ENCODE measurements around the gene KLK5.

Gene KLK5

GRCh38 chr19:50962245-50962644 lies 9.4 kb upstream of the KLK5 start:
- no peaks in the 10 kb centered on the region for H3K9me2 ChIP-seq (replicated peaks; ENCODE audit: low read depth, low read length)
- H3K4me2 ChIP-seq (ENCODE audit: low read depth, low read length, poor library complexity, severe bottlenecking) = no peak overlapping the region
- no peak overlapping the region for H2AFZ ChIP-seq (ENCODE audit: low read length)
- TF ChIP-seq CTCF (conservative IDR thresholded peaks at IDR 0.05; ENCODE audit: low read length) (no peak), EZH2phosphoT487 (IDR thresholded peaks at IDR 0.05; ENCODE audit: borderline replicate concordance) (no peak)
- no peaks in the 10 kb centered on the region for H3K27me3 ChIP-seq (ENCODE audit: insufficient read depth, low read length, poor library complexity, severe bottlenecking)
- no peaks in the 10 kb centered on the region for H4K20me1 ChIP-seq (ENCODE audit: insufficient read depth, low read length, poor library complexity, severe bottlenecking)
- no peak overlapping the region for H3K9ac ChIP-seq (ENCODE audit: low read depth, low read length, poor library complexity, severe bottlenecking)
- H3F3A ChIP-seq (ENCODE audit: low read depth) = no peaks in the 10 kb centered on the region
- no peaks in the 10 kb centered on the region; the same call in 1 of the 2 replicates for H3K9me3 ChIP-seq (ENCODE audit: insufficient read depth, low read depth, low read length)
- H3K4me3 ChIP-seq (ENCODE audit: low read length, poor library complexity, severe bottlenecking) = no peak overlapping the region
- no peaks in the 10 kb centered on the region for H3K79me2 ChIP-seq (ENCODE audit: insufficient read depth, low read length)
- no peaks in the 10 kb centered on the region for H3K4me1 ChIP-seq (ENCODE audit: insufficient read depth, low read length, poor library complexity, severe bottlenecking)
- no peaks in the 10 kb centered on the region for H3K36me3 ChIP-seq (ENCODE audit: insufficient read depth, low read length)

GRCh38 chr19:50959731-50960500 lies 7.1 kb upstream of the KLK5 start:
- no peaks in the 10 kb centered on the region for H3K27me3 ChIP-seq (ENCODE audit: insufficient read depth, low read length, poor library complexity, severe bottlenecking)
- H3K9me2 ChIP-seq (replicated peaks; ENCODE audit: low read depth, low read length) = no peaks in the 10 kb centered on the region
- no peaks in the 10 kb centered on the region for H4K20me1 ChIP-seq (ENCODE audit: insufficient read depth, low read length, poor library complexity, severe bottlenecking)
- H3K4me3 ChIP-seq (ENCODE audit: low read length, poor library complexity, severe bottlenecking) = no peak overlapping the region
- H3F3A ChIP-seq (ENCODE audit: low read depth) = no peaks in the 10 kb centered on the region
- TF ChIP-seq EZH2phosphoT487 (IDR thresholded peaks at IDR 0.05; ENCODE audit: borderline replicate concordance) (no peak), CTCF (conservative IDR thresholded peaks at IDR 0.05; ENCODE audit: low read length) (no peak)
- H3K36me3 ChIP-seq (ENCODE audit: insufficient read depth, low read length) = no peaks in the 10 kb centered on the region
- H3K4me2 ChIP-seq (ENCODE audit: low read depth, low read length, poor library complexity, severe bottlenecking) = no peak overlapping the region
- no peaks in the 10 kb centered on the region; the same call in 1 of the 2 replicates for H3K9me3 ChIP-seq (ENCODE audit: insufficient read depth, low read depth, low read length)
- H3K79me2 ChIP-seq (ENCODE audit: insufficient read depth, low read length) = no peaks in the 10 kb centered on the region
- H3K9ac ChIP-seq (ENCODE audit: low read depth, low read length, poor library complexity, severe bottlenecking) = no peak overlapping the region
- no peaks in the 10 kb centered on the region for H3K4me1 ChIP-seq (ENCODE audit: insufficient read depth, low read length, poor library complexity, severe bottlenecking)
- no peak overlapping the region for H2AFZ ChIP-seq (ENCODE audit: low read length)

GRCh38 chr19:50957587-50957986 lies 4.7 kb upstream of the KLK5 start:
- H3K4me2 ChIP-seq (ENCODE audit: low read depth, low read length, poor library complexity, severe bottlenecking) = no peak overlapping the region
- TF ChIP-seq CTCF (conservative IDR thresholded peaks at IDR 0.05; ENCODE audit: low read length) (no peak), EZH2phosphoT487 (IDR thresholded peaks at IDR 0.05; ENCODE audit: borderline replicate concordance) (no peak)
- H3K4me3 ChIP-seq (ENCODE audit: low read length, poor library complexity, severe bottlenecking) = no peak overlapping the region
- no peaks in the 10 kb centered on the region; the same call in 1 of the 2 replicates for H3K9me3 ChIP-seq (ENCODE audit: insufficient read depth, low read depth, low read length)
- no peaks in the 10 kb centered on the region for H4K20me1 ChIP-seq (ENCODE audit: insufficient read depth, low read length, poor library complexity, severe bottlenecking)
- no peak overlapping the region for H3K9ac ChIP-seq (ENCODE audit: low read depth, low read length, poor library complexity, severe bottlenecking)
- H3K79me2 ChIP-seq (ENCODE audit: insufficient read depth, low read length) = no peaks in the 10 kb centered on the region
- no peaks in the 10 kb centered on the region for H3K36me3 ChIP-seq (ENCODE audit: insufficient read depth, low read length)
- no peaks in the 10 kb centered on the region for H3K4me1 ChIP-seq (ENCODE audit: insufficient read depth, low read length, poor library complexity, severe bottlenecking)
- H3F3A ChIP-seq (ENCODE audit: low read depth) = no peaks in the 10 kb centered on the region
- H2AFZ ChIP-seq (ENCODE audit: low read length) = no peak overlapping the region
- H3K9me2 ChIP-seq (replicated peaks; ENCODE audit: low read depth, low read length) = no peaks in the 10 kb centered on the region
- no peaks in the 10 kb centered on the region for H3K27me3 ChIP-seq (ENCODE audit: insufficient read depth, low read length, poor library complexity, severe bottlenecking)

Measured in Loucy (cell line).